ENCODE results near the gene RARG. TPM values are rescaled to one million over a fixed set of nuclear protein-coding genes. Genes with fewer than 3 reads are reported as not detected.
A peak's percentile ranks its signal among the peaks of the same experiment; 100 is the strongest.

RARG gene
- total and polyA plus RNA-seq, 9 donors, result 8.7 to 37.0 (median 25.8) TPM

- 18 to 27% (median 19%) methylated on average over 12 of the region's 12 CpGs for WGBS, 3 donors
- DNase-seq, result no peak
- Histone ChIP-seq H3K27ac (no peak overlapping the region), H3K9me3 (no peaks in the 10 kb centered on the region), H3K4me1 (ENCODE audit: insufficient read depth) (peaks cover 19% of the 10 kb centered on the region), H3K36me3 (no peaks in the 10 kb centered on the region), H3K27me3 (no peaks in the 10 kb centered on the region), H3K4me3 (no peak overlapping the region)
- intact Hi-C loops (cut with DNase I), result no loop called here
- TF ChIP-seq POLR2A (IDR thresholded peaks at IDR 0.05) (no peak), EP300 (IDR thresholded peaks at IDR 0.05) (no peak), CTCF (IDR thresholded peaks at IDR 0.05) (no peak)
These were observed 2.4 kb upstream of the RARG start for GRCh38 chr12:53234271-53234914.

GRCh38 chr12:53233671-53234121 is 1.7 kb upstream of the RARG start:
- H3K4me3 ChIP-seq, result no peak overlapping the region
- intact Hi-C loops (cut with DNase I), result no loop called here
- H3K27me3 ChIP-seq, result no peaks in the 10 kb centered on the region
- H3K27ac ChIP-seq, result peak overlapping the region in 1 of 2 donors; percentile 90
- no peak for DNase-seq
- no peaks in the 10 kb centered on the region for H3K9me3 ChIP-seq
- 51 to 69% (median 61%) methylated on average over 6 to 7 of the region's 7 CpGs for WGBS, 3 donors
- H3K4me1 ChIP-seq (ENCODE audit: insufficient read depth), result peaks cover 19% of the 10 kb centered on the region
- no peak for TF ChIP-seq POLR2A (IDR thresholded peaks at IDR 0.05)
- TF ChIP-seq EP300 (IDR thresholded peaks at IDR 0.05), result no peak
- TF ChIP-seq CTCF (IDR thresholded peaks at IDR 0.05), result no peak
- no peaks in the 10 kb centered on the region for H3K36me3 ChIP-seq

DNA sequence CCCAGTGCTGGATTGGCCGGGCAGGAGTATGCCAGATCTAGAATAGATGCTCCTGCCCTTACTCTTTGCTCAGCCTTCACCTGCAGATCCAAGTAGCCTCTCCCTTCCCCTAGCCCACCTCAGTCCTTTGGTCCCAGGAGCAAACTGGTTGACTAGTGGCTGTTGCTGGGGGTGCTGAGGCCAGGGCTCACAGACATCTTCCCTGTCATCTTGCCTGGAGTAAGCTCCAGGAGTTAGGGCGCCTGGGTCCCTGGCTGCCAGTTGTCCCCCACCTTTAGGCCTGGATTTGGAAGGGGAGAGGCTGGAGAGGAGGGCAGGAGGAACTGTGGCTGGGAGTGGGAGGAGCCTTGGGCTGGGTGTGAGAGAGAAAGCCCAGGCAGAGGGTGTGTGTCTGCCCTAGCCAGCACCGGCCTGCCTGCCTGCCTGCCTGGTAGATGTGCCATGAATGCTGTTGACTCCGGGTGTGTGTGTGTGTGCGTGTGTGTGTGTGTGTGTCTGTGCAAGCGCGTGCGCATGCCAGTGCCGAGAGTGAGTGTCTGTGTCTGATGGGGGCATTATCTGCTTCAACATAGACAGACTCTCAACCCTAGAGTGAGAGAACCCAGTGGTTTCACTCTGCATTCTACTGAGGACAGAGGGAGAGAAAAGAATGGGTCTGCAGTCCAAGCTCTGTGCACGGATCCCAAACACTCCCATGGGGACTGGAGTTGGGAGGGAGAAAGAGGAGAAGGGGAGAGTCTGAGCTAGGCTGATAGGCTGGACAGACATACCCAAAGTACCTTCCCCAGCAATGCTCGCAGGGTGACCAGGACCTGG is 845 bp upstream of the RARG start:
- H3K9me3 ChIP-seq, result no peaks in the 10 kb centered on the region
- WGBS, 3 donors, result 20 to 24% (median 24%) methylated on average over 11 of the region's 11 CpGs
- peaks cover 19% of the 10 kb centered on the region for H3K4me1 ChIP-seq (ENCODE audit: insufficient read depth)
- H3K4me3 ChIP-seq, result peak overlapping the region; percentile 68
- DNase-seq, result peak; percentile 49 to 60 (median 56)
- intact Hi-C loops (cut with DNase I), result no loop called here
- no peaks in the 10 kb centered on the region for H3K36me3 ChIP-seq
- no peaks in the 10 kb centered on the region for H3K27me3 ChIP-seq
- H3K27ac ChIP-seq, result peak overlapping the region; percentile 77 to 90
- no peak for TF ChIP-seq CTCF (IDR thresholded peaks at IDR 0.05)
- no peak for TF ChIP-seq POLR2A (IDR thresholded peaks at IDR 0.05)
- TF ChIP-seq EP300 (IDR thresholded peaks at IDR 0.05), result no peak

DNA sequence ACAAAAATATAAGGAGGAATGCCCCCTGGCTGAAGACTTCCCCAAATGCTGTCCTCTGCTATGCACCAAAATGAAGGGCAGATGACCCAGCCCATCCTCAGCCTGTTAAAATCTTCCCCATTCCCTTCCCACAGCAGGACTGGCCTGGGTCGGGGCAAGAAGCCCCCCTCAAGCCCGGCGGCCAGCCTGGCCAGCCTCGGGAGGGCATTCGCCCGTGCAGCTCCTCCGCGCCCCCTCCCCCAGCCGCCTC is 413 bp downstream of the RARG start:
- H3K27me3 ChIP-seq, result no peaks in the 10 kb centered on the region
- WGBS, 3 donors, result 0% methylated on average over 6 to 9 of the region's 9 CpGs; no CpG with 5 or more reads in 1 of the 3 donors
- H3K9me3 ChIP-seq, result no peaks in the 10 kb centered on the region
- intact Hi-C loops (cut with DNase I), result no loop called here
- peaks cover 19% of the 10 kb centered on the region for H3K4me1 ChIP-seq (ENCODE audit: insufficient read depth)
- no peaks in the 10 kb centered on the region for H3K36me3 ChIP-seq
- no peak for DNase-seq
- peak overlapping the region; percentile 77 to 90 for H3K27ac ChIP-seq
- H3K4me3 ChIP-seq, result peak overlapping the region; percentile 68
- TF ChIP-seq POLR2A (IDR thresholded peaks at IDR 0.05), result no peak
- peak in 1 of 3 donors; percentile 7 for TF ChIP-seq CTCF (IDR thresholded peaks at IDR 0.05)
